ENCODE results near the gene POTED.
"Not testable (repeated sequence)": the region's sequence is repeated elsewhere in the genome, so short reads cannot be mapped to it uniquely, and the experiment has no call there.

Gene POTED

GRCh38 chr21:13609477-13609876 lies at the start of gene POTED:
POTED (plus strand) TSS chr21:13609777; CDS start chr21:13610229, 452 bp downstream.
- DNase-seq: not testable (repeated sequence)

DNA sequence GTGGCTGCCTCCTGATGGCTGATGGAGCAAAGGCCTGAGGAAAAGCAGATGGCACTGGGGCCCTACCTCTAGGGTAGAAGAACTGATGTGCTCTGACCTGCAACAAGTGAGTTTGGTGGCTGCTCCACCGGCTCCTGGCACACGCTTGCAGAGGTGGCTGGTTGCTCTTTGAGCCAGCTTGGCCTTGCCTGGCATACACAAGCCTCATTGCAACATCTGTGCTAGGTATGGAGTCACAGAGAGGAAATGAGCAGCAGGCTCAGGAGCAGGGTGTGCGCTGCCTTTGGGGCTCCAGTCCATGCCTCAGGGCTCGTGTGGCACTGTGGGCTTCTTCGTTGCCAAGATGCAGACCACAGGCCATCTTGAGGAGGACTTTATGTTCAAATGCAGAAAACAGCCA lies 40.5 kb downstream of the POTED start:
- DNase-seq: not testable (repeated sequence)

DNA sequence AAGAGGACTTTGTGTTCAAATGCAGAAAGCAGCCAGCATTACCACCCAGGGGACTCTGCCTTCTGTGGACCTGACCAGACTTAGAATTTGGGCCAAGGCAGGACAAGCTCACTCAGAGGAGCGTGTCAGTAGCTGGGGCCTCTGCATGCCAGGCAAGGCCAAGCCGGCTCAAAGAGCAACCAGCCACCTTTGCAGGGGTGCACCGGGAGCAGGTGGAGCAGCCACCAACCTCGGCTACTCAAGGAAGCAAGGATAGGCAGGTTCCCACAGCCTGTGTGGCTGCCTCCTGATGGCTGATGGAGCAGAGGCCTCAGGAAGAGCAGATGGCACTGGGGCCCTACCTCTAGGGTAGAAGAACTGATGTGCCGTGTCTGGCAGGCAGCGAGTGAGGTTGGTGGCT lies 42.2 kb downstream of the POTED start:
- not testable (repeated sequence) for DNase-seq
